Type B pancreatic cell (in vitro differentiated cells): ENCODE data around the gene CGB8. TPM values are rescaled to one million over a fixed set of nuclear protein-coding genes. Genes with fewer than 3 reads are reported as not detected.

ENCODE experiments used
- DNase-seq: peaks from one replicate; pipeline ENCODE4 v3.0.0; 2021; ENCODE audit warnings: mixed read lengths; ENCODE audit not compliant: unreplicated experiment; ENCODE audit errors: extremely low spot score
- H3K27ac Mint-ChIP-seq: 2 replicates; pipeline ENCODE4 v1.8.0; 2021; ENCODE audit warnings: mild to moderate bottlenecking, mixed read lengths
- H3K27me3 Mint-ChIP-seq: 2 replicates; pipeline ENCODE4 v1.8.0; 2021; ENCODE audit warnings: mixed read lengths
- H3K36me3 Mint-ChIP-seq: 2 replicates; pipeline ENCODE4 v1.8.0; 2021; ENCODE audit warnings: mixed read lengths
- H3K4me1 Mint-ChIP-seq: one replicate; pipeline ENCODE4 v1.8.0; 2021; ENCODE audit warnings: mixed read lengths; ENCODE audit not compliant: unreplicated experiment
- H3K4me3 Mint-ChIP-seq: 2 replicates; pipeline ENCODE4 v1.8.0; 2021; ENCODE audit warnings: mild to moderate bottlenecking, mixed read lengths
- H3K9me3 Mint-ChIP-seq: 2 replicates; pipeline ENCODE4 v1.8.0; 2021; ENCODE audit warnings: mixed read lengths
- CTCF ChIP-seq: fragments of 200-600 bp; sonication (generic); conservative IDR thresholded peaks from 2 replicates; pipeline ENCODE4 v1.5.0; 2021; ENCODE audit warnings: antibody characterized with exemption, mild to moderate bottlenecking
- total RNA-seq: library from RNA; stranded (reverse); gene quantifications from 2 replicates; pipeline ENCODE4 v1.2.1, GENCODE V29; 2021; ENCODE audit warnings: low replicate concordance

Gene CGB8
- total RNA-seq, 1 donor from 2014 or later, result not detected

GRCh38 chr19:49011194-49011593 is 37.7 kb downstream of the CGB8 start:
- no peaks in the 10 kb centered on the region for H3K27me3 Mint-ChIP-seq
- no peak overlapping the region for H3K4me3 Mint-ChIP-seq
- H3K4me1 Mint-ChIP-seq, result no peaks in the 10 kb centered on the region
- no peak for DNase-seq
- H3K9me3 Mint-ChIP-seq, result no peaks in the 10 kb centered on the region
- no peak overlapping the region for H3K27ac Mint-ChIP-seq
- TF ChIP-seq CTCF, result no peak
- H3K36me3 Mint-ChIP-seq, result peaks cover 11% of the 10 kb centered on the region

GRCh38 chr19:49010453-49010852 is 38.5 kb downstream of the CGB8 start:
- H3K4me3 Mint-ChIP-seq, result no peak overlapping the region
- TF ChIP-seq CTCF, result no peak

GRCh38 chr19:49009828-49010227 is 39.1 kb downstream of the CGB8 start:
- peaks cover 8% of the 10 kb centered on the region for H3K36me3 Mint-ChIP-seq
- no peaks in the 10 kb centered on the region for H3K4me1 Mint-ChIP-seq
- no peak for TF ChIP-seq CTCF

More at GRCh38 chr19:49010453-49010852, 38.5 kb downstream of the CGB8 start:
- DNase-seq, result no peak
- H3K36me3 Mint-ChIP-seq, result peaks cover 6% of the 10 kb centered on the region
- H3K27me3 Mint-ChIP-seq, result no peaks in the 10 kb centered on the region
- H3K4me1 Mint-ChIP-seq, result no peaks in the 10 kb centered on the region
- H3K9me3 Mint-ChIP-seq, result no peaks in the 10 kb centered on the region
- H3K27ac Mint-ChIP-seq, result no peak overlapping the region

GRCh38 chr19:49006905-49007304 is 42.0 kb downstream of the CGB8 start:
- no peak for TF ChIP-seq CTCF
- Mint-ChIP-seq H3K27ac (no peak overlapping the region), H3K9me3 (no peaks in the 10 kb centered on the region), H3K4me3 (no peak overlapping the region), H3K36me3 (peaks cover 3% of the 10 kb centered on the region), H3K27me3 (no peaks in the 10 kb centered on the region), H3K4me1 (no peaks in the 10 kb centered on the region)
- no peak for DNase-seq

More at GRCh38 chr19:49009828-49010227, 39.1 kb downstream of the CGB8 start:
- DNase-seq, result no peak
- Mint-ChIP-seq H3K9me3 (no peaks in the 10 kb centered on the region), H3K4me3 (no peak overlapping the region), H3K27me3 (no peaks in the 10 kb centered on the region), H3K27ac (no peak overlapping the region)

GRCh38 chr19:49004964-49005614 is 43.8 kb downstream of the CGB8 start:
- DNase-seq, result no peak
- Mint-ChIP-seq H3K36me3 (peaks cover 3% of the 10 kb centered on the region), H3K27me3 (no peaks in the 10 kb centered on the region), H3K9me3 (no peaks in the 10 kb centered on the region), H3K4me1 (no peaks in the 10 kb centered on the region), H3K27ac (no peak overlapping the region), H3K4me3 (no peak overlapping the region)
- no peak for TF ChIP-seq CTCF
